HG02885 (cell line): Measurements from ENCODE around the gene DYSF.

Experiments used
- ATAC-seq: cut with Tn5 transposase; IDR thresholded peaks from one replicate; pipeline ENCODE4 v1.9.1; 2021; ENCODE audit warnings: mild to moderate bottlenecking; ENCODE audit not compliant: unreplicated experiment, poor library complexity

DYSF gene

GRCh38 chr2:71496156-71496770 is 42.9 kb downstream of the DYSF start:
- no peak for ATAC-seq

GRCh38 chr2:71498261-71498701 is 44.9 kb downstream of the DYSF start:
- ATAC-seq: no peak

DNA sequence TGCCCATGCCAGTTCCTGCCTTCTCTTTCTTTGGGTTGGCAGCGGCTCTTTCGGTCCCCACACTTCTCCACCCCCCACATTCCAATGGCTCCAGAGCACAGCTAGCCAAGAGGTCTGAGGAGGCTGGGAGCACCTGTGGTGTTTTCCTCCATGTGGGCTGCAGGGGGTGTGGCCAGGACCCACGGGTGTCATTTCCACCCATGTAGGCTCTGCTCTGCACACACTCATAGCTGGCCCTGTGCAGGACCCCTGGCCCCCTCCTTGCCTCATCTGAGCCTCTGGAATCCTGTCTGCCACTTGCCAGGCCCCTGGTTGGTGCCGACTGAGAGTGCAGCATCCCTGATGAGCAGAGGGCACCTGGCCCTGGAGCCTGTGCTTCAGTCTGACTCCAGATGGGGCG is 46.3 kb downstream of the DYSF start:
- no peak for ATAC-seq

DNA sequence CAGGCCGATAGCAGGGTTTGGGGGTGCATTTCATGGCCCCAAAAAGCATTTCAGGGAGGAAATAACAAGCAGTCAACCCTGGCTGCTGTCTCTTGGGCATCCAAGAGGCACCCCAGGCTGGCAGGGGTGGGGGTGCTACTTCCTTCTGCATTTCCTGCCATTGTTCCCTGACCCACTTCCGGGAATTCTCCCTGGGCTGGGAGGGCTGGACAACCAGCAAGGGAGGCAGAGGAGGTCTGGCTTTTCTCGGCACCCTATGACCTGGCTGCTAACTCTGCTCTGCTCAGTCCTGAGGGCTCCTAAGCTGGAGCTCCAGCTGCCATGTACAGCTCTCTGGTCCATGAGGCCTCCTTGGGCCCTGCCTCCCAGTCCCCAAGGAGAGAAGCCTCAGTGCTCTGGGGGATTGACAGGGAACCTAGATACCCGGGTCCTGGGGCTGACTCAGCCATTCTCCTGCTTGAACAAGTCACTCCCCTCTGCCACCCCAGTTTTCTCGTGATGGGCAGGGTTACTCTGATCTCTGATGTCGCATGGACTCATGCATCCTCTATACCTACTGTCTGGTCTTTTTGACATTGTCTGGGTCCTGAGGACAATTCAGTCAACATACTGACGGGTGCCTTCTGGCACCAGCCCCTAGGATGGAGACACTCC is 47.2 kb downstream of the DYSF start:
- ATAC-seq: no peak

DNA sequence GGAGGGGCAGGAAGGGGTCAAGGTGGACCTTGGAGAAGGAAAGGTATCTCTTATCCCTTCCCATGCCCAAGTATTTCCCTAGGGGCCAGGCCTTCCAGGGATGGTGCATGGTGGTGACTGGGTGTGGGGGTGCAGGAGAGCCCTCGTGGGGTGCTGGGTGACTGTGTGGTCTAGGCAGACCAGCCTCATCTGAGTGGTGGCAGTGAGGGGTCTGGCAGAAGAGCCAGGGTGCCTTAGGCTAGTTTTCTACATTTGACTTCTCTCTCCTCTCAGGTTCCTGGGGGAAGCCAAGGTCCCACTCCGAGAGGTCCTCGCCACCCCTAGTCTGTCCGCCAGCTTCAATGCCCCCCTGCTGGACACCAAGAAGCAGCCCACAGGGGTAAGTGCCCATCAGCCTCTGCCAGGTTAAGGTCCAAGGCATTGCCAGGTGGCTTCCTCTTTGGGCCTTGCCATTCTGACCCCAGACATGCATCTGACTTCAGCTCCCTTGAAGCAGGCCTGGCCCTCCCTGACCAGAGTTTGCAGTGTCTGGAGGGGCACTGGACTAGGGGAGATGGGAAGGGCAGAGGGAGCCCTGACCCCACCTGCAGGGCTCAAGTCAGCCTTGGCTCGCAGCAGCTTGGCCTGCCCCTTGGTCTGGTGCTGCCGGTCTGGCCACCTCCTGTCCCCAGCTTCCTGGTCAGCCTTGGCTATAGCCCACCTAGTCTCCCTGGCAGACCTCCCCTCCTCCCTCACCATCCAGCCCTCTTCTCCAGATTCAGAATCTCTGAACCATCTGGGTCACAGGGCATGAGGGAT is 49.8 kb downstream of the DYSF start:
- no peak for ATAC-seq

- no peak for ATAC-seq
Measured at GRCh38 chr2:71503837-71504236, 50.5 kb downstream of the DYSF start.

- no peak for ATAC-seq
Measured at GRCh38 chr2:71504611-71505010, 51.2 kb downstream of the DYSF start.

- ATAC-seq: no peak
Measured at GRCh38 chr2:71505086-71505769, 51.9 kb downstream of the DYSF start.

GRCh38 chr2:71505770-71506140 is 52.4 kb downstream of the DYSF start:
- no peak for ATAC-seq

- ATAC-seq: no peak
Measured at GRCh38 chr2:71506222-71507153, 53.1 kb downstream of the DYSF start.

DNA sequence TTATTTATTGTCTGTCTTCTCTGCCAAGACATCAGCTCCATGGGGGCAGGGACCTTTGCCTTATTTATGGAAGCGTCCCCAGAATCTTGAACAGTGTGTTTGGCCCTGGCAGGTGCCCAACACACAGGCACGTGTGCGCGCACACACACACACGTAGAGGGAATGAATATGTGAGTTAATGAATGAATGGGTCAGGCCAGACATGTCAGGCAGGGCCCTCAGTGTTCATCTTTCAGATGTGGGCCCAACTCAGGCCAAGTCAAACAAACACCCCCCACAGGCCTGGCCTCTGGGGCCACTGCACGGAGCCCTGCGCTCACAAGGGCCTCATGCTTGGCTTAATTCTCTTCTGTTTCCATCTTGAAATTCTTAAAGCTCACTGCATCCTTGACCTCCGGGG is 54.1 kb downstream of the DYSF start:
- ATAC-seq: no peak

DNA sequence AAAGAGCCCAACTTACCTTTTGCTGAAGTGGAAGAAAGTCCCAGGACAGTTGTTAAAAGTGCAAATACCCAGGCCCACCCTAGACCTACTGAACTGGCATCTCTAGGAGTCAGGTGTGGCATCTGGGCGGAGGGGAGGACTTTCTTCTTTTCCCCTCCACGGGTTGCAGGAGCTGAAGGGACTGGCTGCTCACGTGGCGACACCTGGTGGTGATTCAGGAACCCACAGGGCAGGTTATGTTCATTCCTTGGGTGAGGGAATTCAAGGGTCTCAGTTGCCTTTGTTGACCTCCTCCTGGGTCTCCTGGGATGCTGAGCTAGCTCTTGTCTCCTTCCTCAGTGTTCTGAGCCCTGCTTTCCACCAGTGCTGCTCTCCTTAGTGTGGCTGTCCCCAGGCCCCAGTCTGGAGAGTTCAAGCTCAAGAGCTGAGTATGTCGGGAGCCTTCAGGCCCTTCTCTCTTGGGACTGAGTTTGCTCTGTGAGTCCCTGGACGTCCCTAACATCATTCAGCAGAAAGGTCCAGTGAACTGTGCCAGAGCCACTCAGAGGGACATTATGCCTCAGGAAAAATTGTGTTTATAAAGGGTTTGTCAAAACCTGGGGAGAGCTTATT is 56.9 kb downstream of the DYSF start:
- peak; percentile 50 for ATAC-seq

GRCh38 chr2:71510938-71511337 is 57.6 kb downstream of the DYSF start:
- no peak for ATAC-seq

DNA sequence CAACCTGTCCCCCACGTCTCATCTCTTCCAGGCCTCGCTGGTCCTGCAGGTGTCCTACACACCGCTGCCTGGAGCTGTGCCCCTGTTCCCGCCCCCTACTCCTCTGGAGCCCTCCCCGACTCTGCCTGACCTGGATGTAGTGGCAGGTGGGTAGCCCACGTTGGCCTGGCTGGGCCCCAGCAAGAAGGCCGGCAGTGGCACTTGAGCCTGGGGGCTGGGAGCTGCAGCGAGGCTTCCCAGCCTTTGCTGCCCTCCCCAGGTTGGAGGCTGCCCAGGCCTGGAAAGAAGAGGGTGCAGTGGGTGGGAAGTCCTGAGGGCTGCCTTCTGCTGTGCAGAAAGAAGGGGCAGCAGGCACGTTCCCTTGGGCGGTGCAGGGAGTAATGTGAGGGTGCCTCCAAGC is 58.4 kb downstream of the DYSF start:
- no peak for ATAC-seq

- ATAC-seq: no peak
Measured at GRCh38 chr2:71512386-71512785, 59.0 kb downstream of the DYSF start.

DNA sequence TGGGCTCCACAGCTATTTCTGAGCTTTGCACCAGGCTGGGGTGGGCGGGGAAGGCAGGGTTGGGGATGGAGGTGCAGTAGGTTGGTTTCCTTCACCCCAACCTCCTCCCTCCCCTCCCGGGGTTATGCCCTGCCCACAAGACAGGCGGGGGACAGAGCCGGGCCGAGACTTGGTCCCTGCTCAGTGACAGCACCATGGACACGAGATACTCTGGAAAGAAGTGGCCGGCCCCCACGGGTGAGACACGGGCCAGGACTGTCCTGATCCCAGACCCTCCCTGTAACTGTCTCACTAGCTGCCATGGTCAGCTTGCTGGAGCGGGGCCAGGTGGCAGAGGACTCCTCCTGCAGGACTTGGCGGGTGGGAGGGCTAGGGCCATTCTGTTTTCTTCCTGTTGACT is 59.7 kb downstream of the DYSF start:
- ATAC-seq: no peak

GRCh38 chr2:71513721-71514120 is 60.4 kb downstream of the DYSF start:
- no peak for ATAC-seq

- no peak for ATAC-seq
Measured at GRCh38 chr2:71516253-71516888, 63.0 kb downstream of the DYSF start.

- ATAC-seq: no peak
Measured at GRCh38 chr2:71517851-71518250, 64.5 kb downstream of the DYSF start.
